ENCODE data around the gene PIK3C2A. TPM values are rescaled to one million over a fixed set of nuclear protein-coding genes. Genes with fewer than 3 reads are reported as not detected.
A peak's percentile ranks its signal among the peaks of the same experiment; 100 is the strongest.

PIK3C2A gene
- total RNA-seq, 1 donor from 2014 or later = 74.0 TPM

GRCh38 chr11:17173332-17173731 lies 34.5 kb downstream of the PIK3C2A start:
- DNase-seq (ENCODE audit: low spot score in 2 of 2, unreplicated experiment in 2 of 2) = no peak
- Mint-ChIP-seq H3K4me1 (peaks cover 6% of the 10 kb centered on the region), H3K36me3 (peaks cover 11% of the 10 kb centered on the region), H3K27ac (peak overlapping the region; percentile 55), H3K27me3 (ENCODE audit: low read depth) (no peaks in the 10 kb centered on the region), H3K9me3 (no peaks in the 10 kb centered on the region), H3K4me3 (no peak overlapping the region)
- no peak for TF ChIP-seq CTCF (IDR thresholded peaks at IDR 0.05; ENCODE audit: unreplicated experiment)

- no peak for DNase-seq (ENCODE audit: low spot score in 2 of 2, unreplicated experiment in 2 of 2)
- Mint-ChIP-seq H3K4me3 (no peak overlapping the region), H3K9me3 (no peaks in the 10 kb centered on the region), H3K27ac (peak overlapping the region; percentile 92), H3K36me3 (peaks cover 16% of the 10 kb centered on the region), H3K27me3 (ENCODE audit: low read depth) (no peaks in the 10 kb centered on the region), H3K4me1 (peaks cover 6% of the 10 kb centered on the region)
- TF ChIP-seq CTCF (IDR thresholded peaks at IDR 0.05; ENCODE audit: unreplicated experiment) = no peak
Measured at GRCh38 chr11:17171916-17172315, 35.9 kb downstream of the PIK3C2A start.

- H3K27me3 Mint-ChIP-seq (ENCODE audit: low read depth) = no peaks in the 10 kb centered on the region
- TF ChIP-seq CTCF (IDR thresholded peaks at IDR 0.05; ENCODE audit: unreplicated experiment) = no peak
- H3K27ac Mint-ChIP-seq = peak overlapping the region; percentile 92
- no peaks in the 10 kb centered on the region for H3K9me3 Mint-ChIP-seq
- peaks cover 16% of the 10 kb centered on the region for H3K36me3 Mint-ChIP-seq
- no peak overlapping the region for H3K4me3 Mint-ChIP-seq
- no peak for DNase-seq (ENCODE audit: low spot score in 2 of 2, unreplicated experiment in 2 of 2)
- peaks cover 6% of the 10 kb centered on the region for H3K4me1 Mint-ChIP-seq
Measured at GRCh38 chr11:17171343-17171742, 36.4 kb downstream of the PIK3C2A start.

- no peak overlapping the region for H3K27ac Mint-ChIP-seq
- H3K4me1 Mint-ChIP-seq = peaks cover 6% of the 10 kb centered on the region
- no peak for TF ChIP-seq CTCF (IDR thresholded peaks at IDR 0.05; ENCODE audit: unreplicated experiment)
- peaks cover 16% of the 10 kb centered on the region for H3K36me3 Mint-ChIP-seq
- H3K9me3 Mint-ChIP-seq = no peaks in the 10 kb centered on the region
- no peak for DNase-seq (ENCODE audit: low spot score in 2 of 2, unreplicated experiment in 2 of 2)
- H3K4me3 Mint-ChIP-seq = no peak overlapping the region
- H3K27me3 Mint-ChIP-seq (ENCODE audit: low read depth) = no peaks in the 10 kb centered on the region
Measured at GRCh38 chr11:17169876-17170275, 37.9 kb downstream of the PIK3C2A start.

- Mint-ChIP-seq H3K4me1 (peaks cover 9% of the 10 kb centered on the region), H3K27ac (no peak overlapping the region), H3K36me3 (peaks cover 16% of the 10 kb centered on the region), H3K4me3 (no peak overlapping the region), H3K27me3 (ENCODE audit: low read depth) (no peaks in the 10 kb centered on the region), H3K9me3 (no peaks in the 10 kb centered on the region)
- no peak for DNase-seq (ENCODE audit: low spot score in 2 of 2, unreplicated experiment in 2 of 2)
- no peak for TF ChIP-seq CTCF (IDR thresholded peaks at IDR 0.05; ENCODE audit: unreplicated experiment)
Measured at GRCh38 chr11:17165247-17165890, 42.4 kb downstream of the PIK3C2A start.
